Right renal pelvis (tissue), 4 donors: ENCODE results near the gene TACC3. TPM values are rescaled to one million over a fixed set of nuclear protein-coding genes. Genes with fewer than 3 reads are reported as not detected.

Experiments
- DNase-seq, 4 donors: peaks; one replicate each; pipeline ENCODE4 v3.0.0-alpha.2; 2013; ENCODE audit warnings: low read depth in 4 of 4, low spot score in 3 of 4, missing footprints in 1 of 4
- polyA plus RNA-seq, 4 donors: library from polyadenylated mRNA; unstranded; fragments of 120-200 nt; gene quantifications; one replicate each; pipeline ENCODE4 v1.2.1, GENCODE V29; 2013; ENCODE audit not compliant: insufficient read length in 4 of 4

Gene TACC3
- polyA plus RNA-seq, 4 donors: 37.1 to 45.6 (median 41.3) TPM

DNA sequence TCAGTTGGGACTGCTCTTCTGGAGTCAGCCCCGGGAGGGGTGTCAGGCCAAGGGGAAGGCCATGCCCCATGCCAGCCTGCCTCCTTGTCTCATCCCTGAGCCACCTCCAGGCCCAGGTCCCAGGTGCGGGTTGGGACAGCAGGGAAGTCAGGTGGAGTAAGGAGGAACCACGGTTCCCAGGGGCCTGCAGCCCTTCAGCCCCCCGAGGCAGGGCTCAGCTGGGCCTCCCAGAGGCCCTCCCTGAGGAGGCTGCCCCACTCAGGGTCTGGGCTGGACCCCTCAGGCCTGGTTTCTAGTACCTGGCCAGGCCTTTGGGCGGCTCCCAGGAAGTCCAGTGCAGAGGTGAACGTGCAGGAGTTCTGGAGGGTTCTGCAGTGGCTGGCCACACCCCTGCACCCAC, 48.4 kb downstream of the TACC3 start:
- DNase-seq: no peak

- no peak for DNase-seq
Measured at GRCh38 chr4:1770245-1770644, 48.9 kb downstream of the TACC3 start.

- no peak for DNase-seq
Measured at GRCh38 chr4:1770791-1771231, 49.5 kb downstream of the TACC3 start.

DNA sequence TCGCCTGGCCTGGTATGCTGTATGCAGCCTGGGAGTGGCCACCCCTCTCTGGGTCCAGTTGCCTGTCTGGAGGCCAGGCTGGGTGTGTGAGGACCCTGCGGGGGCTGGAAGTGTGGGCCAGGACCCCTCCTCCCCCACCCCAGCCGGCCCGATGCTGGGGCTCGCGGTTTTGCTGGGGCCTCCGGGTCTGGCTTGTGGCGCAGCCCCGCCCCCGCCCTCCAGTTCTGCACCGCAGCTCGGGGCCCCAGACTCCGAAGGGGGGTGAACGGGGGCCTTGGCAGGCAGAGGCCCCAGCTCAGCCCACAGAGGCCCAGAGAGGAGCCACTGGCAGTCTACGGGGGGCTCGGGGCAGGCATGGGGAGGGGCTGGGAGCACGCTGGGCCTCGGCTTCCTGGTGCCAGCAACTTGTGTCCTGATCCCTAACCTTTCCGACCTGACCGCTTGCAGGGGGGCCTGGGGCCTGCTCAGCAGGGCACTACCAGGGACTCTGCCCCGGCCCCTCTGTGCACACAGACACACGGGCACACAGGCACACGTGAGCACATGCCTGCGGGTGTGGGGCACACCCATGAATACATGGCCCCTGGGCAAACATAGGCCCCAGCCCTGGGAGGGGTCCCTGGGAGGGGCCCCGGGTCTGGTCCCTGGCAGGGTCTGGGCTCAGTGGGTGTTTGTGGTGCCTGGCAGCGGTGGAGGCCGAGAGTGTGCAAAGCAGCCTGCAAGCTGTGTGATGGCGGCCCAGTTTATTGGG, 50.4 kb downstream of the TACC3 start:
- DNase-seq: no peak

DNA sequence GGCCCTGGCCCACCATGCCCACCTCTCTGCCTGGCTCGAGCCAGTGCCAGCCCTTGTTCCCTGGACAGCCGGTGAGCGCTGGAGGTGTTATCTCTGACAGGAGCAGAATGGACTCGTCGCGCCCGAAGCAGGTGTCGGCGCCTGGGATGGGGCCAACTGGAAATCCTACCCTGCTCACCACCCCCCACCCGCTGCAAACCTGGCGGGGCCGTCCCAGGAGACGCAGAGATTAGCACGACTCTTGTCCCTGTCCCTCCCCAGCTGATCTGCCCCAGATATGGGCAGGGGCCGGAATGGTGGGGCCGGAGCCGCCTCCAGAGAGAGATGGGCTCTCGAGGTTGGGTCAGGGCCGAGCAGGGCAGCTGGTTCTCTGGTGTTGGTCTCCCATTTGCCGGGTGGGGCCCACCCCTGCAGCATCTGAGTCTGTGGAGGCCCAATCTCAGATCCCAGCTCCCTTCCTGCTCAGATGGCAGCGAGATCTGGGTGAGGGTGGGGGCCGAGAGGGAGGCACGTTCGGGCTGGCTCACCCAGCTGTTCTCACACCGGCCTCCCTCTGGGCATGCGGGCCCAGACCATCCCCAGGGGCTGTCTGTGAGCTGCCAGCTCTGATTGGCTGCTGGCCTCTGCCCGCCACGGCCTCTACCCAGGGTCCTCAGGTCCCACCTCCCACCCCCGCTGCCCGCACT, 51.7 kb downstream of the TACC3 start:
- DNase-seq: no peak

DNA sequence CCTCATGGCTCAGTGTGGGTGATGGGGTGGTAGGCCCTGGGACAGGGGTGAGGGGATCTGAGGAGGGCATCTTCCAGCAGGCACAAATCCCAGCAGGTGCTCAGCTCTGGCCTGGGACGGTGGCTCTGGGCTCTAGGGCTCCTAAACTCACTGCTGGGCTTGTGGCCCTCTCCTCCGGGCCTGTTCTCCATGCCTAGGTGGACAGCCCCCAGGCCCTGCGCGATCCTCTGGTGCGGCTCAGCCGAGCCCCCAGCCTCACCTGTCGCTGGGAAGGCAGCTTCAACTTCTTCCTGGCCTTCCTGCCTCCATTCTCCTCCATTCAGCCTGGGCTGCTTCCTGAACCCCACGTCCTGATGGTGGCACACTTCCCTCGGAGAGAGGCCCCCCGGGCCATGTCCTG, 52.4 kb downstream of the TACC3 start:
- DNase-seq: no peak

DNA sequence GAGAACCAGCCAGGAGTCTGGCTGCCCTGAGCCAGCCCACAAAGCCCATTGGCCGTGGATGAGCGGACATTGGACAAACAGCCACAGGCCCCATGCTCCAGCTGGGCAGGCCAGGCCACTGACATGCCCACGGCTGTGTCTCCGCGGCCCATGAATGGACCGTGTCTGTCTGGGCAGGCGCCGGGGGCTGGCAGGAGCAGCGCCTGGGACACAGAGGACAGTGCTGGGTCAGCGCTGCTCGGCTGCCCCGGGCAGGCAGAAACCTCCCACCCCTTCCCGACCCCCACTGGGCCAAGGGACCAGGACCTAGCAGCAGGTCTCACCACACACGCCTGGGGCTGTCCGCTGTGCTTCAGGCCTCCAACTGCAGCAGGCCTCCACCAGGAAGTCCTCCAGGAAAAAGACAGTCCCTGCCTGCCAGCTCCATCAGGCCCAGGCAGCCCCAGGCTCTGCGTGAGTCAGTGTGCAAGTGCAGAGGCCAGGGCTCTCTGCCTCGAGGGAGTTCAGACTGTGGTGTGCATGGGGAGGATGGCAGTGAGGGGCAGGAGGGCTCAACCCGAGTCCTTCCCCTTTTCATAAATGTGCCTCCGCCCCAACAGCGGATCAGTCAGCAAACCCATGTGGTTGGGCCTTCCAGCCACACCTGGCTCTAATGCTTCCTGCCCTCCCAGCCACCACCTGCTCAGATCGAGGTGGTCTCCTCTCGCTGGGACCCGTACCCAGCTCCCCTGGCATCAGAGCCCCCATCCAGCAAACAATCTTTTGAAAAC, 54.6 kb downstream of the TACC3 start:
- no peak for DNase-seq

GRCh38 chr4:1776521-1777161, 55.3 kb downstream of the TACC3 start:
- DNase-seq: no peak

DNA sequence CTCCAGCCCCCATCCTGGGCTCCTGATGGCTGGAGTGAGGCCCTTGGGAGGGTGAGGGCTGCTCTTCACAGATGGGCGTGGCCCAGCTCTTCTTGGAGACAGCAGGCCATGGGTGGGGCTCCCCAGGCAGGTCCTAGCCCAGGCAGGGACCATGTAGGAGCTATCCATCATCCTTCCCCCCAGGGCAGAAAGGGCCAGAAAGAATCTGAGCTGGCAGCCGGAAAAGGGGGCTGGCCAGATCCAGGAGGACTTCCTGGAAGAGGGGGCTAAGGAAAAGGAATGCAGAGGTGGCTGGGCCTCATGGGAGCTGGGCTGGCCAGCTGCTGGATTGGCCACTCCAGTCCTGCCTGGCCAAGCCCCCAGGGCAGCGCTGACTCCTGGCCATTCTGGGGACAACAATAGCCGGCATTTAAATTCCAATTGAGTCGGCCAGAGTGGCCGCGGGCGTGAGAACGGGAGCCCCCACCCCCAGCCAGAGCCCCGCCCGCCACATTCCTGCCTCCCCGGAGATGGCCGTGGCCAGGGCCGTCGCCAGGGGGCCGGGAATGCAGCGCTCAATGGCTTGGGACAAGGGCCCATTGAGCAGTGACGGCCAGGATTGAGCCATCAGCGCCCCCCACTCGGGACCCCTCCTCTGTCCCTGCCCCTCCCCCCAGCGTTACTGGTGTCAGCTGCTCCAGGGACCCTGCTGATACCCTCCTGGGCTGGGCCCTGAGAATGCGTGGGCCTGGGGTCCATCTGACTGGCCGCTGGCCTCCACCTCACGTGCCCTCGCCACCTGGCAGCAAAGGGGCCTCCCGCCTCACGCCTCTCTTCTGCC, 56.7 kb downstream of the TACC3 start:
- DNase-seq: no peak

DNA sequence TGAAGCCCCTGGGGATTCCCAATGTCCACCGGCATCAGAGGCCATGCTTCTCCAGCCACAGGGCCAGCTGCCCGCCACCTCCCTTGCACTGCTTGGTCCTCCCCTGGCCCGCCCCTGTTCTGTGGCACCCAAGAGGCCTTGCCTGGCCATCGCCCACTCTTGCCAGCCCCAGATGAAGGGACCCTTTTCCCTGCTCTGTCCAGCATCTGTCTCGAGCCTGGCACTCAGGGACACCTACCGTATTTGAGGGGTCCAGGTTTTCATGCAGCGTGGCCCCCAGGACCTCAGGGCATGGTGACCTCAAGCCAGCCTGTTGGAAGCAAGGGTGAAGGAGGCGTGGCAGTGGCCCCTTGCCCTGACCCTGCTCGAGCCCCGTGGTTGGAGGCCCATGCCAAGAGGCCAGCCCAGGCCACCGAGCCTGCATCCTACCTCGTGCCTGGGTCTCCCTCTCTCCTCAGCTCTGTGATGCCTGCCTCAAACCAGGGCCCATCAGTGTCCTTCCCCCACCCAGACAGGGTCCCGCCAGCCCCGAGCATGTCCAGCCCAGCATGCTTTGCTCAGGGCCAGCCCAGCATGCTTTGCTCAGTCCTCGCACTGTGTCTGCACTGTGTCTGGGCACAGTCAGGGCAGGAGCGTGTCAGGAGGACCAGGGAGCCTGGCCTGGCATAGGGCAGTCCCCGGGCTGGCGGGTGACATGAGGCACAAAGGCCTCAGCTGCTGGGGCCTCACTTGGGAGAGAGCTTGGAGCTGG, 57.5 kb downstream of the TACC3 start:
- no peak for DNase-seq

GRCh38 chr4:1779588-1780382, 58.5 kb downstream of the TACC3 start:
- no peak for DNase-seq

- DNase-seq: no peak
Measured at GRCh38 chr4:1780435-1780834, 59.1 kb downstream of the TACC3 start.

- no peak for DNase-seq
Measured at GRCh38 chr4:1783015-1783414, 61.7 kb downstream of the TACC3 start.

- DNase-seq: no peak
Measured at GRCh38 chr4:1783970-1784369, 62.6 kb downstream of the TACC3 start.

DNA sequence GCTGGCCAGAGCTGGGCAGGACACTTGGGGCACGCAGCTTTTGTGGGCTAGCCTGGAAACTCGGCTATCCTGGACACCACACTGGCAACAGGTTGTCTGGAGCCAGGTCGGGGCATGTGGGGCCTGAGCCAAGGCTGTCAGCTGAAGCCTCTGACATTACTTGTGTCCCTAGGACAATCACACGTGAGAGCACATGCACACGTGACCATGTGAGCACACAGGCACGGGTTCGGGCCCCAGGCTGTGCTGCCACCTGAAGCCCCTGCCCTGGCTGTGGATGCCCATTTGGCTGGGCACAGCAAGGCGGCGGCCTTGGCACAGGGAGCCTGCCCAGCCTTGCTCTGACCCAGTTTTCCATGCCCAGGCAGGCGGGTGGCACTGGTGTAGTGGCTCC, 63.1 kb downstream of the TACC3 start:
- no peak for DNase-seq

GRCh38 chr4:1784789-1785591, 63.7 kb downstream of the TACC3 start:
- no peak for DNase-seq

DNA sequence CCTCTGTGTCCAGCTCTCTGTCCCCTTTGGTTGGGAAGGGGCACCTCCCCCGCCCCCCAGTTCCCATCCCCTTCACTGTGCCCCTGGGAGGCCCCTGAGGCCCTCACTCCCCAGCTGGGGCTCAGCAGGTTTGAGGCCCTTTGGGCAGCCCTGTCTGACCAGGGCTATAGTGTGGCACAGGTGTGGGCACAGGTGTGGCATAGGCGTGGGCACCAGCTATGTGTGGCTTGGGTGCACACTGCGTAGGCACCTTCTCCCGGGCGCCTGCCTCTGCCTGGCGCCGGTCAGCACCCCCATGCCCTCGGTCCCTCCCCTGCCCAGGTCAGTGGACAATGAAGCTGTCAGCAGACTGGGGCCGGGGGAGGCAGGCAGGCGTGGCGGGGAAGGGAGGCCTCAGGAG, 64.3 kb downstream of the TACC3 start:
- no peak for DNase-seq
